GM21526 (cell line): ENCODE measurements around the gene CD160.
A peak's percentile ranks its signal among the peaks of the same experiment; 100 is the strongest.
"Not testable (repeated sequence)": the region's sequence is repeated elsewhere in the genome, so short reads cannot be mapped to it uniquely, and the experiment has no call there.

ENCODE experiments used
- ATAC-seq: cut with Tn5 transposase; IDR thresholded peaks from one replicate; pipeline ENCODE4 v1.9.1; 2021; ENCODE audit warnings: moderate library complexity; ENCODE audit not compliant: unreplicated experiment, low FRiP score

The CD160 gene

GRCh38 chr1:145719230-145720079 lies at the start of gene CD160:
TSS of gene CD160 (plus strand) at chr1:145719499. CDS start at chr1:145728328, 8,829 bp downstream.
- ATAC-seq = no peak

GRCh38 chr1:145670995-145671745 lies 48.1 kb upstream of the CD160 start:
- ATAC-seq = not testable (repeated sequence)

GRCh38 chr1:145673217-145673616 lies 46.1 kb upstream of the CD160 start:
- ATAC-seq = not testable (repeated sequence)

GRCh38 chr1:145684858-145685257 lies 34.4 kb upstream of the CD160 start:
- ATAC-seq = not testable (repeated sequence)

GRCh38 chr1:145686078-145686477 lies 33.2 kb upstream of the CD160 start:
- not testable (repeated sequence) for ATAC-seq

GRCh38 chr1:145688328-145688727 lies 31.0 kb upstream of the CD160 start:
- ATAC-seq = no peak

GRCh38 chr1:145688924-145689323 lies 30.4 kb upstream of the CD160 start:
- no peak for ATAC-seq

- ATAC-seq = no peak
These were observed 29.4 kb upstream of the CD160 start for GRCh38 chr1:145689922-145690321.

GRCh38 chr1:145690587-145691558 lies 28.4 kb upstream of the CD160 start:
- peak; percentile 66 for ATAC-seq

- no peak for ATAC-seq
These were observed 26.4 kb upstream of the CD160 start for GRCh38 chr1:145692785-145693443.

GRCh38 chr1:145695821-145696629 lies 23.3 kb upstream of the CD160 start:
- ATAC-seq = no peak

GRCh38 chr1:145696630-145696960 lies 22.7 kb upstream of the CD160 start:
- no peak for ATAC-seq

- no peak for ATAC-seq
These were observed 17.9 kb upstream of the CD160 start for GRCh38 chr1:145701306-145701862.

GRCh38 chr1:145702052-145702451 lies 17.2 kb upstream of the CD160 start:
- no peak for ATAC-seq

- ATAC-seq = no peak
These were observed 16.5 kb upstream of the CD160 start for GRCh38 chr1:145702826-145703225.

- no peak for ATAC-seq
These were observed 13.7 kb upstream of the CD160 start for GRCh38 chr1:145705622-145706021.

- ATAC-seq = no peak
These were observed 13.1 kb upstream of the CD160 start for GRCh38 chr1:145706086-145706664.

GRCh38 chr1:145707183-145707867 lies 12.0 kb upstream of the CD160 start, which contains the start of gene PDZK1:
TSS of gene PDZK1 (minus strand) at chr1:145707368. CDS start at chr1:145688021, 19,347 bp downstream.
- no peak for ATAC-seq
